ENCODE measurements around the gene RAPGEF5.

The RAPGEF5 gene

DNA sequence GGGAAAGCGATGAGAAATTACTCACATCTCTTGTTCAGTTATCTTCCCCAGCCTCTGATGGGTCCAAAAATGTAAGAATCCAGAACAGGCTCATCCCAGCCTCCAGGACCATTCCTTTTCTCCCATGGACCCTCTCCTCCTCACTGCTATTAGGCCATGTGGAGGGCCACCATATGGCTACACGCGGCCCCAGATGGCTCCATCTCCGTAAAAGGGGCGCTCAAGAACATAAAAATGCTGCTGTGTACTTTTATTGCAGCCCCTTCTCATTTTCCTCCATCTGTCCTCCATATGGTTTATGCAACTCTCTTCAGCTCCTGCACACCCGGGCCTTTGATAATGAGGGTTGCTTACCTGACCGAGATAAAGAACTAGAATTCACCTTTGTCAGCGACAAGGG is 166.2 kb downstream of the RAPGEF5 start:
- POLR2A ChIA-PET: no interaction called here
- DNase-seq (ENCODE audit: extremely low spot score): no peak
- TF ChIP-seq, protein P1, sequence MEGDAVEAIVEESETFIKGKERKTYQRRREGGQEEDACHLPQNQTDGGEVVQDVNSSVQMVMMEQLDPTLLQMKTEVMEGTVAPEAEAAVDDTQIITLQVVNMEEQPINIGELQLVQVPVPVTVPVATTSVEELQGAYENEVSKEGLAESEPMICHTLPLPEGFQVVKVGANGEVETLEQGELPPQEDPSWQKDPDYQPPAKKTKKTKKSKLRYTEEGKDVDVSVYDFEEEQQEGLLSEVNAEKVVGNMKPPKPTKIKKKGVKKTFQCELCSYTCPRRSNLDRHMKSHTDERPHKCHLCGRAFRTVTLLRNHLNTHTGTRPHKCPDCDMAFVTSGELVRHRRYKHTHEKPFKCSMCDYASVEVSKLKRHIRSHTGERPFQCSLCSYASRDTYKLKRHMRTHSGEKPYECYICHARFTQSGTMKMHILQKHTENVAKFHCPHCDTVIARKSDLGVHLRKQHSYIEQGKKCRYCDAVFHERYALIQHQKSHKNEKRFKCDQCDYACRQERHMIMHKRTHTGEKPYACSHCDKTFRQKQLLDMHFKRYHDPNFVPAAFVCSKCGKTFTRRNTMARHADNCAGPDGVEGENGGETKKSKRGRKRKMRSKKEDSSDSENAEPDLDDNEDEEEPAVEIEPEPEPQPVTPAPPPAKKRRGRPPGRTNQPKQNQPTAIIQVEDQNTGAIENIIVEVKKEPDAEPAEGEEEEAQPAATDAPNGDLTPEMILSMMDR (IDR thresholded peaks at IDR 0.05; ENCODE audit: control extremely low read depth, extremely low read depth, low read depth, missing control alignments): no peak
- CTCF ChIA-PET: no interaction called here

DNA sequence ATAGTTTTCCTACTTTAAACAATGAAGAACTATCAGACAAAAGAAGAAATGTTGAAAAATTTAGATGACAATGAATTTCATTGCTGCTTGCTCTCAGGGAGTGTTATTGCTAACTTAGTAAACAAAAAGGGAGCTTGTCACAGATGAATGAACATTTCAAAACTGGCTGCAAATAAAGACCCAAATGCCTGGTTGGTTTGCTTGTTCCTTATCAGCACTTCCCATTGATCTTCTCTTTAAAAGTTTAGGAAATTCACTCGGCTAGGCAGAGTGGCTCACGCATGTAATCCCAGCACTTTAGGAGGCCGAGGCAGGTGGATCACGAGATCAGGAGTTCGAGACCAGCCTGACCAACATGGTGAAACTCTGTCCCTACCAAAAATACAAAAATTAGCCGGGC is 167.2 kb downstream of the RAPGEF5 start:
- CTCF ChIA-PET: interaction anchor here (1.0 to 1.2 kb wide), 2 partner anchors 9 to 14 kb away, joined by 3 read pairs; no protein-coding TSS in a partner anchor
- POLR2A ChIA-PET: no interaction called here
- TF ChIP-seq, protein P1 (IDR thresholded peaks at IDR 0.05; ENCODE audit: control extremely low read depth, extremely low read depth, low read depth, missing control alignments): no peak
- no peak for DNase-seq (ENCODE audit: extremely low spot score)

DNA sequence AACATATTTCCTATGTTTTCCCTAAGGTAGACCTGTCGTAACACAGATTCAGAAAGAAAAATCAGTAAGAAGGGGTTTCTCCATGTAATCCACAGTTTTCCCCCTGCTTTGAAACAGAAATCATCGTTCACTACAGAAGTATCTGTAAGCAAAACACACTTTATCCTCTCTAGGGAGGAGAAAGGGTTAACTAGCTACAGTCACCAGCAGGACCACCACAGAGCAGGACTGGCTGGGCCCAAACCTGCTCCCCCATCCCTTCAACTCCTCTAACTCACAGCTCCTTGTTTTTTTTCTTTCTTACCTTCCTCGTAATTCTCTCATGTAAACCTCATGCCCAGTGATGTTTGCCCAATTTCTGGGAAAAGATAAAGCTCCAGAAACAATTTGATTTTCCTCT is 167.7 kb downstream of the RAPGEF5 start:
- no peak for DNase-seq (ENCODE audit: extremely low spot score)
- TF ChIP-seq, protein P1 (IDR thresholded peaks at IDR 0.05; ENCODE audit: control extremely low read depth, extremely low read depth, low read depth, missing control alignments): no peak
- ChIA-PET CTCF (interaction anchor here (1.0 to 1.2 kb wide), 3 partner anchors 10 to 43 kb away, joined by 3 read pairs; no protein-coding TSS in a partner anchor), POLR2A (no interaction called here)

DNA sequence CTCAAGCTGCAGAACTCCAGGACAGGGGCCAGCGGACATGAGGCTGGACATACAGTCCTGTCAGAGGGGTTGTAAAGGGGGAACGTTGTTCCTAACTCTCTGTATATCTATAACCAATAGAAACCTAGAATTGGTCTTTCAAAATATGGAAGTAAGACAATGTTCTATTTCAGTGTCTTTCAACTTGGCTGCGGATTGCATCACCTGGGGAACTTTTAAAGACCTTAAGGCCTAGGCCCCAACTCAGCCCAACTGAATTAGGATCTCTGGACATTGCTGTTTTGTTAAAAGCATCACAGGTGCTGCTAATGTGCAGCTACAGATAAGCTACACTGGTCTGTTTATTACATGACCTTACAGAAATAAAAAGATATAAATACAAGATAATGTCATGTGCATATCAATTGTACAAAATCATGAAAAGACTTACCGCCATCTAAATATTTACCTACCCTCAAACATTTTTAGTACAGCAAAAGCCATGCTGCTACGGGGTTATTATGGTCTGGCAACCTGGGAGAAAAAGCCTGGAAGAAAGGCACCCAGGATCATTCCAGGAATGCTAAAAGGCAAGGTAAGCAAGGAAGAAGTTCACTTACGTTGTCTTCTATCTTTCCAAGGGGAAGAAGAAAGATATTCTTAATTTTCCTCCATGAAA is 169.1 kb downstream of the RAPGEF5 start:
- TF ChIP-seq, protein P1 (IDR thresholded peaks at IDR 0.05; ENCODE audit: control extremely low read depth, extremely low read depth, low read depth, missing control alignments): no peak
- ChIA-PET POLR2A (no interaction called here), CTCF (interaction anchor here (1.1 kb wide), 1 partner anchor 44 kb away, joined by 3 read pairs; no protein-coding TSS in a partner anchor)
- no peak for DNase-seq (ENCODE audit: extremely low spot score)

DNA sequence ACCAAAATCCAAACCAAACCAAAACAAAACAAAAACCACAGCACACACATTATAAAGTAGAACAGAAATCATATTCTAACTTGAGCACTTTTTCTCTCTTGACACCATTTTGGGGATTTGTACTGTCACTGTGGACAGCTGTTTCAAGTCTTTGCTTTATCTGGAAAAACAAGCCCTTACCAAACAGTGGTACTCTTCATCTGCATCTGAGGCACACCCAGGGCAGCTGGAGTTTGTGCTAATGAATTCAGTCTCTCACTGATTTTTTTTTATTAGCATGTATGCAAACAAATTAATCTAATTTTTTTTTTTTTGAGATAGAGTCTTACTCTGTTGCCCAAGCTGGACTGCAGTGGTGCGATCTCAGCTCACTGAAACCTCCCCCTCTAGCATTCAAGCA is 171.4 kb downstream of the RAPGEF5 start:
- CTCF ChIA-PET: no interaction called here
- TF ChIP-seq, protein P1 (IDR thresholded peaks at IDR 0.05; ENCODE audit: control extremely low read depth, extremely low read depth, low read depth, missing control alignments): no peak
- POLR2A ChIA-PET: no interaction called here

DNA sequence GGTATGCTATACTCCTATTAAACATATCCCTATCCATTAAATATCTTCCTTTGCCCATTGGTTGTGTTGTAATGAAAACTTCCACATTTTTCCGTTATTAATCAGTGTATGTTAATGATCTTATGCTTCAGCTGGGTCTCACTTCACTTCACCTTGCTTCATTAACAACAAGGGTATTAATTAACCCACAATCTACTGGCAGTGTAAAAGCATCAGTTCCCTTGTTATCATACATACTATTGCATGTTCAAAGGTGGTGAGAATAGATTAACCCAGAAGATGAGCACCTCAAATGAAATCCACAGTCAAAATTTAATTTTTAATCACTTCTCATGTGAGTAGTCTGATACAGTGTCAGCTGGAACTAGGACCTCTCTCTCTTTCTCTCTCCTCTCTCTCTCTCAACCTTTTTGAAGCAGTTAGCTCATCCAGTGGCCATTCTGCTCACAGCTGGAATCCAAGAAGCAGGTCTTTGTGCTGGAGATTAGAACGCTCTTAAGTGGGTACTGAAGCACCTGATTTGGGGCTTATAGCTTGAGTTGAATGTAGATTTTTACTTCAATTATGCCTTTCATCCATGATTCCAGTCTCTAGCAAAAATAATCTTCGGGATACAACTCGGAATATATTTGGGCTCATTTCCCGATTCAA is 172.3 kb downstream of the RAPGEF5 start:
- no peak for DNase-seq (ENCODE audit: extremely low spot score)
- TF ChIP-seq, protein P1 (IDR thresholded peaks at IDR 0.05; ENCODE audit: control extremely low read depth, extremely low read depth, low read depth, missing control alignments): no peak
- ChIA-PET CTCF (no interaction called here), POLR2A (no interaction called here)

More for the DNA sequence above, 171.4 kb downstream of the RAPGEF5 start:
- DNase-seq (ENCODE audit: extremely low spot score): no peak
